ENCODE measurements around the gene APBB2. TPM values are rescaled to one million over a fixed set of nuclear protein-coding genes. Genes with fewer than 3 reads are reported as not detected.
A peak's percentile ranks its signal among the peaks of the same experiment; 100 is the strongest.
"Not testable (repeated sequence)": the region's sequence is repeated elsewhere in the genome, so short reads cannot be mapped to it uniquely, and the experiment has no call there.

APBB2 gene
- total RNA-seq, 1 donor from 2014 or later: 124 TPM

- no peak for DNase-seq (ENCODE audit: extremely low read depth, low read depth, low spot score)
These were observed 144.5 kb downstream of the APBB2 start for GRCh38 chr4:41069838-41070237.

DNA sequence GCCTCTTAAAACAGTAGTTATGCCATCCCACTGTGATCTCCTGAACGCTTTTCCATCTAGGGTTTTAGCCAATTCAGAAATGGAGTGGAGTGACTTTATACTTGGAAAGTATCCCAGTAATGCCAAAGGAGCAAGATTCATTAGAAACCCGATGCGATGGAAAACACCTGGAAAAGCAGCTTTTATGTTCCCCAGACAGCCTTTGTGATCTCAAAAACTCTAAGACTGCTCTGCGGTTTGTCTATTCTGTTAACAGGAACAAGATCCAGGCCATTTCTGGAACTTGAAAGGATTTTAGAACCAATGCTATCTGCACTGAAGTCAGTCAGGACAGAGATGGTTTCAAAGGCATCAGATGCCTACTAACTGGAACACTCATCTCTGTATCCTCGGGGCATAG is 145.1 kb downstream of the APBB2 start:
- no peak for DNase-seq (ENCODE audit: extremely low read depth, low read depth, low spot score)

- no peak for DNase-seq (ENCODE audit: extremely low read depth, low read depth, low spot score)
These were observed 147.0 kb downstream of the APBB2 start for GRCh38 chr4:41067369-41067768.

DNA sequence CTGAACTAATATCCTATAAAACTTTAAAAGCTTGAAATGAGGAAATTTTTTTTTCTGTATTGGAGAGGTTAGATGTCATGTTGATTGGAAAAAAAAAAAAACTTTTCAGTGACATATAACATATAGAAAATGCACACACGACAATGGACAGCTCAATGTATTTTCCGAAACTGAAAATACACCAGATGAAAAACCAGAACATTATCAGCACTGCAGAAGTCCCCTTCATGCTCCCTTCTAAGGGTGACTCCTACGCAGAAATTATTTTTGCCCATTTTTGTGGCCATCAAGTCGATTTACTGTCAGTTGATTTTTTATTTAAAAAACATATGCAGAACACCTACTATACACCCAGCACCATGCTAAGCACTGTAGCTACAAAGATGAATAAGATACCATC is 148.3 kb downstream of the APBB2 start:
- no peak for DNase-seq (ENCODE audit: extremely low read depth, low read depth, low spot score)

DNA sequence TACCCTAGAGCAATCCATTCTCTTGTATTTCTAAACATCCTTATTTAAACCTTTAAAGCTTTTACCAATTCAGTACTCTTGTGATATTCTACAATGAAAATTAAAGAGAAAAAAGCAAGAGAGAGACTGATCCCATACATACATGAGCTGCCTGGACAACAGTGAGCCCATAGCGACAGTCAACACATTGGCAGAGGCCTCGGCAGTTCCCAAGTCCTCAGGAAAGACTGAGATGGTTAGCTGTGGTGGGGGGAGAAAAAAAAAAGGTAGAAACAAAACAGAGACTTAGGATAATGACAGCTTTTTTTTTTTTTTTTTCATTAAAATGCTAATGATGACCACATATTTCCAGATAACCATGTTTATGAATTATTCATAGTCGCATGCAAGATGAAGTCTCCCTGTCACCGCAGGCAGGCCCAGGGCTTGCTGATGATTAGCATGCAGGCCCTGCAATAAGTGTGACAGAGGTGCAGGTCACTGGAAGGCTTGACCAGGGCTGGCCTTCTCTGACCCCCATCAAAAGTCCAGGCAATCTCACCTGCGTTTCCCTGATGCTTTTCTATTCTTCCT is 148.8 kb downstream of the APBB2 start:
- DNase-seq (ENCODE audit: extremely low read depth, low read depth, low spot score): no peak

- no peak for DNase-seq (ENCODE audit: extremely low read depth, low read depth, low spot score)
These were observed 149.4 kb downstream of the APBB2 start for GRCh38 chr4:41064953-41065352.

- no peak for DNase-seq (ENCODE audit: extremely low read depth, low read depth, low spot score)
These were observed 152.7 kb downstream of the APBB2 start for GRCh38 chr4:41061482-41062185.

DNA sequence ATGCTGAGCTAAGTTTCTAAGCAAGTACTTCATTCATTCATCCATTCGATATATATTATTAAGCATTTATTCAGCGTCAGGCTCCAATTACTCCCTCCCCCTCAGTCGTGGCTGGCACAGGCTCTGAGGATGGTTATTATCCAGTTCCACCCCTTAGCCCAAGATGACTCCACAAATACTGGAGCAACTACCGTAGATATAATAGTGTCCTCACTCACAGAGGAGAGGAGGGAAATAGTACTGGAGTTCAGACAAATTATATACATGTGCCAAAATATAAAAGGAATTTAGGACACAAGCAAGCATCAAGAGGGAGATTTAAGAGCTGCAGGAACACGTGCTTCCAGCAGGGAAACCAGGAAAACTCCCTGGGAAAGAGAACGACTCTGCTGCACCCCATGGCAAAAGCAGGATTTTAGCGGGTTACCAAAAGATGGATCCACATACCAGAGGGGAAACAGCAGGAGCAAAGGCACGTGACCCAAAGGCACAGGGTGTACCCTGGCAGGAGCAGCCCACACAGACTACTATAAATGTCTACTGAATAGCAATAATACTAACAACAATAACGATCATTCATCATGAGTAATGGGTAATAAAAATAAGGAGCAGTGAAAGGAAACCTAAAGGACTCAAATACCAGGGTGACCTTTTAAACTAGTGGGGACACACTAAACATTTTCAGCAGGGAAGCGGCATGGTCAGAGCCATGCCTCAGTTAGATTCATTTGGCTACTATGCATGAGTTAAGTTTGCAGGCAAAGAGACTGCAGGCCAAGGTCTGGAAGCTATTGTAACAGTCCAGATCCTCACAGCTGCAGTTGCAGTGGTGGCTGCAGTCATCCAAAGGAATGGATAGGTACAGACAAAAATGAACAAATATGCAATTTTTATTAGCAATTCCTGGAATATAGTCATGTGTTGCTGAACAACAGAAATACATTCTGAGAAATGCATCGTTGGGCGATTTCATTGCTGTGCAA is 153.7 kb downstream of the APBB2 start:
- no peak for DNase-seq (ENCODE audit: extremely low read depth, low read depth, low spot score)

DNA sequence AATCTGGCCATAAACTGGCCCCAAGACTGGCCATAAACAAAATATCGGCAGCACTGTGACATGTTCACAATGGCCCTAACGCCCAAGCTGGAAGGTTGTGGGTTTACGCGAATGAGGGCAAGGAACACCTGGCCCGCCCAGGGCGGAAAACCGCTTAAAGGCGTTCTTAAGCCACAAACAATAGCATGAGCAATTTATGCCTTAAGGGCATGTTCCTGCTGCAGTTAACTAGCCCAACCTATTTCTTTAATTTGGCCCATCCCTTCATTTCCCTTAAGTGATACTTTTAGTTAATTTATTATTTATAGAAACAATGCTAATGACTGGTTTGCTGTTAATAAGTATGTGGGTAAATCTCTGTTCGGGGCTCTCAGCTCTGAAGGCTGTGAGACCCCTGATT is 154.9 kb downstream of the APBB2 start:
- not testable (repeated sequence) for DNase-seq (ENCODE audit: extremely low read depth, low read depth, low spot score)

- no peak for DNase-seq (ENCODE audit: extremely low read depth, low read depth, low spot score)
These were observed 155.9 kb downstream of the APBB2 start for GRCh38 chr4:41058426-41058825.

- no peak for DNase-seq (ENCODE audit: extremely low read depth, low read depth, low spot score)
These were observed 156.9 kb downstream of the APBB2 start for GRCh38 chr4:41057467-41057866.

DNA sequence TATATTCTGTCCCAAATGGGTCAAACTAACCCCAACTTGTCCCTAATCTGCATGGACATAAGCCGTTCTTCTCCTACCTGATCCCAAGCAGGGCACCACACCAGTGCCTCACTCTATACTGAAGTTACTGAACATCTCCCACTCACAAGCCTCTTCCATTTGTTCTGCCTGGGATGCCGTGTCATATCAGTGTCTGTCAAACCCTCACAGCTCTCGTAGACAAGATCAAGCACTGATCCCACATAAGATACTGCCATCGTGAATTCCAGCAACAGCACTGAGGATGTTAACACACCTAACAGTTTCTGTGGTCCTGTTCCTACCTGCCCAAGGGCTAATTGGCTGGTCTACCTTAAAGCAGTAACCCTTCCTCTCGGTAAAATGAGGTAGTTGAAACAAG is 162.1 kb downstream of the APBB2 start:
- no peak for DNase-seq (ENCODE audit: extremely low read depth, low read depth, low spot score)

DNA sequence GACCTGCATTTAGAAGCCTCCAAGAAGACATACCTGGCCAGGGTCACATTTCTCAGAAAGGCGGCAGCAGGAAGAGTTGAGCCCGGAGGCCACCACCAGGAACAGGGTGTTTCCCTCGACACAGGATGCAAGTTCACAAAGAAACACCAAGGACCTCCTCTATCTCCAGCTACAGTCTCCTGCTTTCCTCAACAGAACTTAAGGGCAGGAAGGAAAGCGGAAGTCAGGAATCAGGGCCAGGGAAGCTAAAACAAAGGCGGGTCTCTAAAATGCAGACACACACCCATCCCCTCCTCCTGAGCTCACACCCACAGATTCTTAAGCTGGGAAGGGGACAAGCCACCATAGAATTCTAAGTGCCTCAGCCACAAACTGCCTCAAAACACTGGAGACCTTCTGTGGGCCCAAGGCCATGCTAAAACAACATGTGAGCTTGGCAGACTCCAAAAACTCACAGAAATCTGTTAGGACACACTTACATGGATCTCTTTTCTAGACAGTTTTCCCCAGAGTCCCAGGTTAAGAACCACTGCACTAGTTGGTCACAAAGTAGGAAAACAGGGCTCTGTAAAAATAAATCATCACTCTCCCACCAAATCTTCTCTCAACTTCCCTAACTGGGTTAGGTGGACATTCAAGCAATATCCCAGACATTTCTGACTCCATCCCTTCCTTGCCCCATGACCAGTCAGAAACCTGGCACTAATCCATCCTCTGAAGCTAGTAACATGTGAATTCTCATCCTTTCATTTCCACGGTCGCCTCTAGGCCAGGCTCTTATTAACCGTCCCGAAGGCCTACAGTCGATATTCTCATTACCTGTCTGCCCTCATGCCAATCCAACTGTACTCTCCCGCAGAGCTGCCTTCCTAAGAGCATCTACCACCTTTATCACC is 163.2 kb downstream of the APBB2 start:
- DNase-seq (ENCODE audit: extremely low read depth, low read depth, low spot score): peak; percentile 27

- DNase-seq (ENCODE audit: extremely low read depth, low read depth, low spot score): no peak
These were observed 164.2 kb downstream of the APBB2 start for GRCh38 chr4:41050116-41050515.

DNA sequence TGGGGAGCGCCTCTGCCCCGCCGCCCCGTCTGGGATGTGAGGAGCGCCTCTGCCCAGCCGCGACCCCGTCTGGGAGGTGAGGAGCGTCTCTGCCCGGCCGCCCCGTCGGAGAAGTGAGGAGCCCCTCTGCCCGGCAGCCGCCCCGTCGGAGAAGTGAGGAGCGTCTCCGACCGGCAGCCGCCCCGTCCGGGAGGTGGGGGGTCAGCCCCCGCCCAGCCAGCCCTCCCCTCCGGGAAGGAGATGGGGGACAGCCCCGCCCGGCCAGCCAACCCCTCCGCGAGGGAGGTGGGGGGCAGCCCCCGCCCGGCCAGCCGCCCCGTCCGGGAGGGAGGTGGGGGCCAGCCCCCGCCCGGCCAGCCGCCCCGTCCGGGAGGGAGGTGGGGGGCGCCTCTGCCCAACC is 165.2 kb downstream of the APBB2 start:
- DNase-seq (ENCODE audit: extremely low read depth, low read depth, low spot score): not testable (repeated sequence)

DNA sequence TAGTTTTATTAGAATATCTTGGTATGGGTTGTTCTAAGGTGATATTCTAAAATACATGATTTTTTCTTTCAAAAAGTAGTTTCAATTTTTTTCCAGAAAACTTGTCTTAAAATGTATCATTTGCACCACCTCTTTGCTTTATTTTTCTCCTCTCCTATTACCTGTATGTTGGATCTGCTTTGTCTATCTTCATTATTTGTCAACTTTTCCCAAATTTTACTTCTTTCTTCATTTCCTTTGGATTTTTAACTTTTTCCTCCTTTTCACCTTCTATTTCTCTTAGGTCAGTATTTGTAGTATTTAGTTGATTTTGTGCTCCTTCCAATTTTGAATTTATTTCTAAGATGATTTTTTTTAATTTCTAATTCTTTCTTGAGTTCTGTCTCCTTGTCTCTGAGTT is 169.6 kb downstream of the APBB2 start:
- DNase-seq (ENCODE audit: extremely low read depth, low read depth, low spot score): no peak

GRCh38 chr4:41044165-41044564 is 170.2 kb downstream of the APBB2 start:
- DNase-seq (ENCODE audit: extremely low read depth, low read depth, low spot score): no peak

DNA sequence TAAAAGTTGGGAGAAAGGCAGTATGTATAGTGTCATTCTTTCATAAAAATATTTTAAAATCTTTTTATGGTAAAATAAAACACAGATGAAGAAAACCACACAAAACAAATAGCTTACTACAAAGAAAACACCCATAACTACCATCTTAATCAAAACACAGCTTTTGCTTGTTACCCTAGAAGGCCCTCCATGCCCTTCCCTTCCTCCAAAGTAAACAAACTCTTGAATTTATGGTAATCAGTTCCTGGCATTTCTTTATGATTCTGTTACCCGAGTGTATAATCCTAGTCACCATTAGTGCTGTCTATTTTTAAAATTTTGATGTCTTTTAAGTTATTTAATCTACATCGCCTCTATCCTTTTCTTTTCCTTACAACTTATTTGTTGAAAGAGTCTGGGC is 170.9 kb downstream of the APBB2 start:
- DNase-seq (ENCODE audit: extremely low read depth, low read depth, low spot score): no peak

GRCh38 chr4:41041551-41041950 is 172.8 kb downstream of the APBB2 start:
- no peak for DNase-seq (ENCODE audit: extremely low read depth, low read depth, low spot score)

- no peak for DNase-seq (ENCODE audit: extremely low read depth, low read depth, low spot score)
These were observed 175.0 kb downstream of the APBB2 start for GRCh38 chr4:41039317-41039716.

DNA sequence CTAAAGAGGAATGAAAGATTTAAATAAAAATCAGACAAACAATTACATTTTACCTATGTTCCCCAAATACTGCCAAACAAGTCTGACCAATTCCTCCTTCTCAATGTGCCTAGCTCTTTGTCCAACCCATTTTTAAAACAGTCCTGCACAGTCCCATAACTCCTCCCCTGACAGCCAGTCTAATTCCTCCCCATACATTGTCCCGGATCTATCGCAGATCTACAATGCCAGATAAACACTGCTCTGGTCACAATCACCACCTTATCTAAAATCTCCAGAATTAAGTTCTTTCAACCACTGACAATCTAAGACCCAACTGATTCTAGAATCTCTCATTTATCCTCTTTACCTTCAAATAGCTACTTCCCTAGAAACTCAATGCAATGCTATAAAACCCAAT is 176.0 kb downstream of the APBB2 start:
- no peak for DNase-seq (ENCODE audit: extremely low read depth, low read depth, low spot score)

Data from glomerular endothelial cell (primary cell).